GM18909 (cell line): Measurements from ENCODE around the gene CUX1.
"Not testable (repeated sequence)": the region's sequence is repeated elsewhere in the genome, so short reads cannot be mapped to it uniquely, and the experiment has no call there.

Experiments used
- ATAC-seq: cut with Tn5 transposase; IDR thresholded peaks from one replicate; pipeline ENCODE4 v1.9.1; 2021; ENCODE audit warnings: mild to moderate bottlenecking; ENCODE audit not compliant: unreplicated experiment, poor library complexity

The CUX1 gene

DNA sequence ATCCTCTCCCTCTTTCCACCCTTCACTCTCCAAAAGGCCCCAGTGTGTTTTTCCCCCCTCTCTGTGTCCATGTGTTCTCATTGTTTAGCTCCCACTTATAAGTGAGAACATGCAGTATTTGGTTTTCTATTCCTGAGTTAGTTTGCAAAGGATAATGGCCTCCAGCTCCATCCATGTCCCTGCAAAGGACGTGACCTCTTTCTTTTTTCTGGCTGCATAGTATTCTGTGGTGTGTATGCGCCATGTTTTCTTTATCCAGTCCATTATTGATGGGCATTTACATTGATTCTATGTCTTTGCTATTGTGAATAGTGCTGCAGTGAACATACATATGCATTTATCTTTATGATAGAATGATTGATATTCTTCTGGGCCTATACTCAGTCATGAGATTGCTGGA lies 31.9 kb downstream of the CUX1 start:
- ATAC-seq: not testable (repeated sequence)

DNA sequence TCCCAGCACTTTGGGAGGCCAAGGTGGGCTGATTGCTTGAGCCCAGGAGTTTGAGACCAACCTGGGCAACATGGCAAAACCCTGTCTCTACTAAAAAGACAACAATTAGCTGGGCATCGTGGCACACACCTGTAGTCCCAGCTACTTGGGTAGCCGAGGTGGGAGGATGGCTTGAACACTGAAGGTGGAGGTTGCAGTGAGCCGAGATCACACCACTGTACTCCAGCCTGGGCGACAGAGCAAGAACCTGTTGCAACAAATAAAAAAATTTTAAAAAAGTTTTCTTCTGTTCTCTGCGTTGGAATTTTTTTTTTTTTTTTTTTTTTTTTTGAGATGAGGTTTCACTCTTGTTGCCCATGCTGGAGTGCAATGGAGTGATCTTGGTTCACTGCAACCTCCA lies 34.9 kb downstream of the CUX1 start:
- not testable (repeated sequence) for ATAC-seq

DNA sequence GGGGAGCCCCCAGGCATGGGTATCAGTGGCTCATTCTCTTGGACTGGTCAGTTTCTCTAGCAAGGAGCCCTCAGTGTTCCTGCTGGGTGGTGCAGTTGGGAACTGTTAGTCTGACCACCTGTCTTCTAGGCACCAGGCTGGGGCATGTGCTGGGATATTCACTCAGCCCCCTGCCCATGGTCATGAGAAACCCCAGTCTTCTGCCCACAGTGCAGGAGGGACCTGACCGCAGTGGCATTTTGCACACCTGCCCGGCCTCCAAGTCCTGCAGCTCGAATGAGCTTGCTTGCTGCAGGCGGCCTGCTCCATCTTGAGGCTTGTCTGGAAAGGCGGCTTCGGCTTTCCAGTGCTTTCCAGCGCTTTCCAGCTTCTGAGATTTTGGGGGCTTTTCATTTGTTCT lies 36.3 kb downstream of the CUX1 start:
- no peak for ATAC-seq

DNA sequence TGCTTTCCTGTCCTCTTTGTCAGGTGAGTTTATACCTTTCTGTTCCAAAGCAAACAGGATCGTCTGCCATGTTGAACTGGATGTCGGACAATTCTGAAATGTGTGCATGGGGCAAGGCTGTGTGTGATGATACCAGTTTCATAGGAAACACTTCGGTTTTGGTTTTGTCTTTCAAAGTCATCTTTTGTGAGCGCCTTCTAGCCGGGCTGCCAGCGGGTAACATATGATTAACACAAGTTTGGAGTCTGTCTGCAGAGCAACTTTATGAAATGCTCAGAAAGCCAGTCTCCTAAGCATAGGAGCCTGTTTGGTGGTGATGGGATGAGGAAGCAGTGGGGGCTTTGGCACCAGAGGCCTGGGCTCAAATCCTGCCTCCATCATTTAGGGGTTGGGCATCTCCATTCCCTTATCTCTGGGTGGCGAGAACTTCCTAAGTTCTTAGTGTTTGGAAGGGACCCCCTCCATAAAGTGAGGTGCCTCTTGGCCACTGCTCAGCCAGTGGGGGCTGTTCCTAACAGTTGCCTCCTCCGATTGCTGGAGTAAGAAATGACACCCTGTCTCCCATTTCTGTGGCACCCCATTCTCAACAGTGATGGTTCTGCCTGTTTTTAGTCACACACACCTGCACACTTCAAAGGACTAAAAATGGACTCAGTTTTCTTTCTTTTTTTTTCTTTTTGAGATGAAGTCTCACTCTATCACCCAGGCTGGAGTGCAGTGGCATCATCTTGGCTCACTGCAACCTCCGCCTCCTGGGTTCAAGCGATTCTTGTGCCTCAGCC lies 36.8 kb downstream of the CUX1 start:
- ATAC-seq: no peak

- ATAC-seq: peak; percentile 95
Observed at GRCh38 chr7:101856473-101857357, 39.3 kb downstream of the CUX1 start.

- peak; percentile 27 for ATAC-seq
Observed at GRCh38 chr7:101857358-101857811, 40.0 kb downstream of the CUX1 start.

DNA sequence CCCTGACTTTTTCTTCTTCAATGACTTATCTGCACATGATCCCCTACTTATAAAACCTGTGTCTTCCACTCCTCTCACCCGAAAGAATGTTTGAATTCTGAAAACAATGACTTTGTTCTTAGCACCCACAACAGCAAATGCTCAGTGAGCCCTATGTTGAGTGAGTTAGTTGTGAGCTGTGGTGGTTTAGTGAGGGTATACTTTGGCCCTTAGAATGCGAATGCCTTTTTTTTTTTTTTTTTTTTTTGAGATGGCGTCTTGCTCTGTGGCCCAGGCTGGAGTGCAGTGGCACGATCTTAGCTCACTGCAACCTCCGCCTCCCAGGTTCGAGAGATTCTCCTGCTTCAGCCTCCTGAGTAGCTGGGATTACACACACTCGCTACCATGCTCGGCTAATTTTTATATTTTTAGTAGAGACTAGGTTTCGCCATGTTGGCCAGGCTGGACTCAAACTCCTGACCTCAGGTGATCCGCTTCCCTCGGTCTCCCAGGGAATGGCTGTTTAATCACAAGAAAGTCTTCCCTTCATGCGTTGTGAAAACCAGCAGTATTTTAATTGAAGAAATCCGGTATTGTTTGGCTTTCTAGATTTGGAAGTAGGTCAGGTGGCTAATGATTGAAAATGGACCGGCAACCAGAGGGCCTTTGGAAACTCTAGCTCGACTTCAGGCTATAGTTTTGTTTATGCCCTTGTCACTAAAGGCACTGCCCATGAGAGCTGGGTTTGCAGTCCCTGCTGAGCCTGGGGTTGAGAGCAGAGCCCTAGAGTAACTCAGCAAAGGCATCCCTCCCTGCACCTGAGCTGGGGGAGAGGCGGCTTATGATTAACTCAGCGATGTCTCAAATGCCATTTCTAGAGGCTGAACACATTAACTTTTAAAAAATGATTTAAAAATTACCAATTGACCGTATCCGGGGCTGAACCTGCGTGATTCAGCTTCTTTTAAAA lies 41.3 kb downstream of the CUX1 start:
- no peak for ATAC-seq

GRCh38 chr7:101859411-101860106 lies 42.1 kb downstream of the CUX1 start:
- ATAC-seq: no peak

- no peak for ATAC-seq
Observed at GRCh38 chr7:101860316-101861217, 43.1 kb downstream of the CUX1 start.

GRCh38 chr7:101861218-101861775 lies 43.9 kb downstream of the CUX1 start:
- no peak for ATAC-seq

- no peak for ATAC-seq
Observed at GRCh38 chr7:101862280-101863220, 45.1 kb downstream of the CUX1 start.

GRCh38 chr7:101863598-101863997 lies 46.2 kb downstream of the CUX1 start:
- no peak for ATAC-seq

DNA sequence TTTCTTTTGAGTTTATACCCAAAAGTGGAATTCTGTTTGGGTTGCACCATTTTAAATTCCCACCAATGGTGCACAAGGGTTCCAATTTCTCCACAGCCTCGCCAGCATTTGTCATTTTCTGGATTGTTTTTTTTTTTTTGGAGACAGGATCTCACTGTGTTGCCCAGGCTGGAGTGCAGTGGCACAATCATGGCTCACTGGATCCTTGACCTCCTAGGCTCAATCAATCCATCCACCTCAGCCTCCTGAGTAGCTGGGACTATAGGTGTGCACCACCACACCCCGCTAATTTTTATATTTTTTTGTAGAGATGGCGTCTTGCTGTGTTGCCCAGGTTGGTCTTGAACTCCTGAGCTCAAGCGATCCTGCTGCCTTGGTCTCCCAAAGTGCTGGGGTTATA lies 46.6 kb downstream of the CUX1 start:
- no peak for ATAC-seq

DNA sequence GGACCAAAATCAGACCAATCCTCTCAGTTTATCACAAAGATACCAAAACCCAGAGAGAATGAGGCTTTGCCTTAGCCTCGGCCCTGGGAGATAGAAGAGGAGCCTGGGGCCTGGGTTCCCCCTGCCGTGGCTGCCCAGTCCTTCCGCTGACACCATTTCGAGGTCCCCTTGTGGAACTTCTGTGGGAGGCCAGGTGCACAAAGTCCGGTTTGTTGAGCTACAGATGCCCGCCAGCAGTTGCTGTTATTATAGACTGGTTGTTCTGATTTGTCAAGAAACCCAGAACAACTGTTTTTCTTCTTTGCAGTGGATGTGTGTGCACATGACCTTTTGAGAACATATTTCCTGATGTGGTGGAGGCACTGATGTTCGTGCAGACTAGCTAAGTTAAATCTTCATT lies 47.6 kb downstream of the CUX1 start:
- ATAC-seq: no peak

DNA sequence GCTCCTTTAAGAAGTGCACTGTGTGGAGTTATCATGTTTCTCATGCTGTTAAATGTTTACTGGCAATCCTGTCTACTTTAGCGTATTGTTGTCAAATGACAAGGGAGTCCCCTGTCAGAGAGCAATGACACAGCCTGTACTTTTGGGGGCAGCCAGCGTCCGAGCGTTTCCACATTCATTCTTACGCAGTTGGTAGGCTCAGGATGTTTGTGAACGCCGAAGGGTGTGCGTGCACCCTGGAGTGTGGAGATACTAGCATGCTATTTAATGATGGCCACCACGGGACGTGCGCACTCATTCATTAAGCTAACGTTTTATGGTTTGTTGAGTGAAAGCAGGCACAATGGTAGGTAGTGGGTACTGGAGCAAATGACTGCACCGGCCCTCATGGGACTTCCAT lies 48.0 kb downstream of the CUX1 start:
- no peak for ATAC-seq

- ATAC-seq: no peak
Observed at GRCh38 chr7:101866328-101866727, 48.9 kb downstream of the CUX1 start.

GRCh38 chr7:101867265-101867664 lies 49.8 kb downstream of the CUX1 start:
- ATAC-seq: no peak
